ENCODE data around the gene NFILZ.

- TF ChIP-seq POLR2A (IDR thresholded peaks at IDR 0.05; ENCODE audit: extremely low read depth, insufficient read length) (no peak), CTCF (IDR thresholded peaks at IDR 0.05; ENCODE audit: low read depth, low read length) (no peak)
Measured at GRCh38 chr19:8610936-8611300, 19.5 kb upstream of the NFILZ start.
